HG02623 (cell line): ENCODE results near the gene SEM1.
"Not testable (repeated sequence)": the region's sequence is repeated elsewhere in the genome, so short reads cannot be mapped to it uniquely, and the experiment has no call there.

Experiments used
- ATAC-seq: cut with Tn5 transposase; IDR thresholded peaks from one replicate; pipeline ENCODE4 v1.9.1; 2021; ENCODE audit warnings: moderate library complexity; ENCODE audit not compliant: unreplicated experiment

Gene SEM1

GRCh38 chr7:96709381-96710228 is at the start of gene SEM1:
TSS of gene SEM1 (minus strand) at chr7:96709846. CDS start at chr7:96709763, 83 bp downstream.
- ATAC-seq = peak; percentile 90

- not testable (repeated sequence) for ATAC-seq
Observed at GRCh38 chr7:96757880-96758279, 48.2 kb upstream of the SEM1 start.

- ATAC-seq = no peak
Observed at GRCh38 chr7:96747418-96747940, 37.8 kb upstream of the SEM1 start.

GRCh38 chr7:96740130-96740529 is 30.5 kb upstream of the SEM1 start:
- ATAC-seq = no peak

- no peak for ATAC-seq
Observed at GRCh38 chr7:96739609-96740008, 30.0 kb upstream of the SEM1 start.

GRCh38 chr7:96739167-96739566 is 29.5 kb upstream of the SEM1 start:
- no peak for ATAC-seq

- no peak for ATAC-seq
Observed at GRCh38 chr7:96738705-96739104, 29.1 kb upstream of the SEM1 start.

- no peak for ATAC-seq
Observed at GRCh38 chr7:96737545-96738050, 28.0 kb upstream of the SEM1 start.

GRCh38 chr7:96734343-96734742 is 24.7 kb upstream of the SEM1 start:
- no peak for ATAC-seq

GRCh38 chr7:96729820-96730219 is 20.2 kb upstream of the SEM1 start:
- ATAC-seq = no peak

GRCh38 chr7:96728139-96728538 is 18.5 kb upstream of the SEM1 start:
- ATAC-seq = no peak

- no peak for ATAC-seq
Observed at GRCh38 chr7:96727534-96728088, 18.0 kb upstream of the SEM1 start.

- no peak for ATAC-seq
Observed at GRCh38 chr7:96723622-96724021, 14.0 kb upstream of the SEM1 start.

GRCh38 chr7:96722928-96723327 is 13.3 kb upstream of the SEM1 start:
- not testable (repeated sequence) for ATAC-seq

GRCh38 chr7:96720843-96721242 is 11.2 kb upstream of the SEM1 start:
- no peak for ATAC-seq

GRCh38 chr7:96719164-96719563 is 9.5 kb upstream of the SEM1 start:
- ATAC-seq = no peak

- no peak for ATAC-seq
Observed at GRCh38 chr7:96718107-96719003, 8.7 kb upstream of the SEM1 start.

- ATAC-seq = no peak
Observed at GRCh38 chr7:96713037-96713436, 3.4 kb upstream of the SEM1 start.

- no peak for ATAC-seq
Observed at GRCh38 chr7:96710544-96710943, 898 bp upstream of the SEM1 start.

GRCh38 chr7:96708872-96709271 is 774 bp downstream of the SEM1 start:
- no peak for ATAC-seq
